NCI-H748 (cell line): ENCODE data around the gene CENPO.
"Not testable (repeated sequence)": the region's sequence is repeated elsewhere in the genome, so short reads cannot be mapped to it uniquely, and the experiment has no call there.

ENCODE experiments used
- DNase-seq: peaks from one replicate; lab custom pipeline; 2025; ENCODE audit not compliant: unreplicated experiment; lab: John Stamatoyannopoulos, UW

The CENPO gene

GRCh38 chr2:24787532-24787931 lies 5.7 kb upstream of the CENPO start:
- no peak for DNase-seq

GRCh38 chr2:24788816-24789215 lies 4.4 kb upstream of the CENPO start:
- DNase-seq, result no peak

- DNase-seq, result no peak
These were observed 1.8 kb upstream of the CENPO start for GRCh38 chr2:24791452-24791851.

- no peak for DNase-seq
These were observed 717 bp upstream of the CENPO start for GRCh38 chr2:24792542-24792873.

- peak; percentile 77 for DNase-seq
These were observed 673 bp downstream of the CENPO start for GRCh38 chr2:24793761-24794435.

- DNase-seq, result no peak
These were observed 4.4 kb downstream of the CENPO start for GRCh38 chr2:24797644-24798043.

GRCh38 chr2:24800487-24800886 lies 7.3 kb downstream of the CENPO start:
- DNase-seq, result not testable (repeated sequence)

GRCh38 chr2:24805811-24806660 lies 12.8 kb downstream of the CENPO start:
- not testable (repeated sequence) for DNase-seq

GRCh38 chr2:24806661-24807036 lies 13.4 kb downstream of the CENPO start:
- DNase-seq, result no peak

- no peak for DNase-seq
These were observed 16.2 kb downstream of the CENPO start for GRCh38 chr2:24809316-24810007.

GRCh38 chr2:24813691-24814137 lies 20.5 kb downstream of the CENPO start:
- DNase-seq, result no peak

- no peak for DNase-seq
These were observed 21.3 kb downstream of the CENPO start for GRCh38 chr2:24814516-24814915.

GRCh38 chr2:24815171-24815570 lies 21.9 kb downstream of the CENPO start:
- DNase-seq, result no peak

- no peak for DNase-seq
These were observed 23.2 kb downstream of the CENPO start for GRCh38 chr2:24816404-24816803.

GRCh38 chr2:24816884-24817283 lies 23.7 kb downstream of the CENPO start:
- DNase-seq, result no peak

- DNase-seq, result no peak
These were observed 25.5 kb downstream of the CENPO start for GRCh38 chr2:24818721-24819167.

GRCh38 chr2:24819442-24820174 lies 26.4 kb downstream of the CENPO start:
- DNase-seq, result no peak

- no peak for DNase-seq
These were observed 26.9 kb downstream of the CENPO start for GRCh38 chr2:24820175-24820513.

- DNase-seq, result no peak
These were observed 27.6 kb downstream of the CENPO start for GRCh38 chr2:24820598-24821432.

- DNase-seq, result no peak
These were observed 28.2 kb downstream of the CENPO start for GRCh38 chr2:24821433-24821891.
